WTC11 (cell line): ENCODE data around the gene AFF3. TPM values are rescaled to one million over a fixed set of nuclear protein-coding genes. Genes with fewer than 3 reads are reported as not detected.

ENCODE experiments used
- ATAC-seq: fragments of 200-7000 bp; cut with Tn5 transposase; 2 replicates; pipeline ENCODE4 v1.10.0; 2021; ENCODE audit warnings: mild to moderate bottlenecking, moderate library complexity
- CTCF ChIA-PET: fragments of 300-600 bp; sonication (Branson Sonifier 250); formaldehyde crosslinking; loops from one replicate; lab custom pipeline; 2021; ENCODE audit warnings: antibody characterized with exemption; lab: Charles Lee
- POLR2A ChIA-PET: fragments of 350-600 bp; sonication (Branson Sonifier 250); formaldehyde crosslinking; loops from one replicate; lab custom pipeline; 2021; ENCODE audit warnings: antibody characterized with exemption; lab: Charles Lee
- DNase-seq: peaks from one replicate; pipeline ENCODE4 v3.0.0; 2021; ENCODE audit warnings: low spot score
- H3K27ac Mint-ChIP-seq: 2 replicates; pipeline ENCODE4 v1.8.0; 2021; ENCODE audit warnings: mixed read lengths
- H3K27me3 Mint-ChIP-seq: 2 replicates; pipeline ENCODE4 v1.8.0; 2021; ENCODE audit warnings: low read depth, mild to moderate bottlenecking, moderate library complexity, mixed read lengths
- H3K36me3 Mint-ChIP-seq: 2 replicates; pipeline ENCODE4 v1.8.0; 2021; ENCODE audit warnings: mixed read lengths
- H3K4me1 Mint-ChIP-seq: 2 replicates; pipeline ENCODE4 v1.8.0; 2022; ENCODE audit warnings: mixed read lengths
- H3K4me3 Mint-ChIP-seq: 2 replicates; pipeline ENCODE4 v1.8.0; 2021; ENCODE audit warnings: mild to moderate bottlenecking, moderate library complexity, mixed read lengths
- H3K9me3 Mint-ChIP-seq: 2 replicates; pipeline ENCODE4 v1.8.0; 2021; ENCODE audit warnings: mixed read lengths
- E2F1 ChIP-seq: sonication (generic); formaldehyde crosslinking; IDR thresholded peaks from 2 replicates; pipeline ENCODE4 v1.8.0; 2022; ENCODE audit warnings: mild to moderate bottlenecking, missing genetic modification reagents
- FOXJ3 ChIP-seq: sonication (generic); formaldehyde crosslinking; IDR thresholded peaks from 2 replicates; pipeline ENCODE4 v1.9.0; 2021; ENCODE audit warnings: missing genetic modification reagents, mild to moderate bottlenecking, borderline replicate concordance
- GABPB1 ChIP-seq: sonication (generic); formaldehyde crosslinking; IDR thresholded peaks from 2 replicates; pipeline ENCODE4 v1.8.1; 2023; ENCODE audit warnings: mild to moderate bottlenecking, missing genetic modification reagents
- MLX ChIP-seq: sonication (generic); formaldehyde crosslinking; IDR thresholded peaks from 2 replicates; pipeline ENCODE4 v1.8.1; 2023; ENCODE audit warnings: mild to moderate bottlenecking, missing genetic modification reagents, moderate library complexity
- NR2C2 ChIP-seq: sonication (generic); formaldehyde crosslinking; IDR thresholded peaks from 2 replicates; pipeline ENCODE4 v1.8.0; 2022; ENCODE audit warnings: mild to moderate bottlenecking, missing genetic modification reagents
- NR3C1 ChIP-seq: sonication (generic); formaldehyde crosslinking; conservative IDR thresholded peaks from 2 replicates; pipeline ENCODE4 v1.8.1; 2023; ENCODE audit warnings: low read depth, mild to moderate bottlenecking, missing genetic modification reagents
- PRDM15 ChIP-seq: sonication (generic); formaldehyde crosslinking; IDR thresholded peaks from 2 replicates; pipeline ENCODE4 v1.8.0; 2022; ENCODE audit warnings: missing genetic modification reagents
- SOX15 ChIP-seq: fragments of 250-450 bp; sonication (Bioruptor Pico); IDR thresholded peaks from 2 replicates; pipeline ENCODE4 v1.9.0; 2021; ENCODE audit warnings: mild to moderate bottlenecking
- TP53 ChIP-seq: sonication (generic); formaldehyde crosslinking; IDR thresholded peaks from 2 replicates; pipeline ENCODE4 v1.8.1; 2023; ENCODE audit warnings: mild to moderate bottlenecking, missing genetic modification reagents
- ZNF121 ChIP-seq: sonication (generic); formaldehyde crosslinking; IDR thresholded peaks from 2 replicates; pipeline ENCODE4 v1.8.0; 2023; ENCODE audit warnings: missing genetic modification reagents
- ZNF232 ChIP-seq: sonication (generic); formaldehyde crosslinking; IDR thresholded peaks from 2 replicates; pipeline ENCODE4 v1.8.0; 2022; ENCODE audit warnings: mild to moderate bottlenecking, missing genetic modification reagents
- ZNF416 ChIP-seq: fragments of 250-450 bp; sonication (Bioruptor Pico); IDR thresholded peaks from 2 replicates; pipeline ENCODE4 v1.9.0; 2021; ENCODE audit warnings: mild to moderate bottlenecking, inconsistent platforms
- ZNF671 ChIP-seq: fragments of 250-450 bp; sonication (Bioruptor Pico); IDR thresholded peaks from 2 replicates; pipeline ENCODE4 v1.8.0; 2021; ENCODE audit warnings: mild to moderate bottlenecking
- total RNA-seq: library from RNA; stranded (reverse); gene quantifications from 3 replicates; pipeline ENCODE4 v1.2.3, GENCODE V29; 2021
- TF ChIP-seq, protein P1 (sequence below): sonication (generic); formaldehyde crosslinking; IDR thresholded peaks from 2 replicates; pipeline ENCODE4 v1.8.1; 2023; ENCODE audit warnings: mild to moderate bottlenecking, missing genetic modification reagents
- TF ChIP-seq, protein P2 (sequence below): sonication (generic); formaldehyde crosslinking; IDR thresholded peaks from 2 replicates; pipeline ENCODE4 v1.8.0; 2022; ENCODE audit warnings: mild to moderate bottlenecking, missing genetic modification reagents

Gene AFF3
- total RNA-seq, 1 experiment from 2014 or later: 1.2 TPM

DNA sequence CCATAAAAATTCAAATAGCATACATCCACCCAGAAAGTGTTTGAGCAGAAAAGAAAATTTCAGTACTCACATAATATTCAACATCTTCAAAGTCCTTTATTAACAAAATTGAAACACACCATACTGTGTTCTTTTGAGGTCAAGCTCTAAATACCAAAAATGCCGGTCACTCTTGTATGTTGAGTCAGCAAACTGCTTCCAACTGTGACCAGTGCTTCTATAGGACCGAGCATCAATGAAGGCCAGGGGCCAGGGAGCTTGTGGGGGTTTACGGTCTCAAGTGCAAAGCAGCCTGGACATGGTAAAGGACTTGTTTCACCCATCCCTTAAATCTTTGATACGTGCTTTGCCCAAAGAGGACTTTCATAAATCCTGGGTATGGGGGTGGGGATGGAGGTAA is 539.9 kb downstream of the AFF3 start:
- H3K27me3 Mint-ChIP-seq: no peaks in the 10 kb centered on the region
- POLR2A ChIA-PET: no interaction called here
- H3K27ac Mint-ChIP-seq: no peak overlapping the region
- H3K4me1 Mint-ChIP-seq: 0 out of 2 replicates have a peak, but pooled peaks cover 6% of the 10 kb centered on the region
- DNase-seq (no peak), ATAC-seq (no peak)
- TF ChIP-seq PRDM15 (CRISPR knock-in tag): no peak
- TF ChIP-seq MLX (CRISPR knock-in tag): no peak
- no peak for TF ChIP-seq SOX15 (CRISPR knock-in tag)
- no peak for TF ChIP-seq TP53 (CRISPR knock-in tag)
- H3K4me3 Mint-ChIP-seq: no peak overlapping the region
- no peaks in the 10 kb centered on the region for H3K9me3 Mint-ChIP-seq
- H3K36me3 Mint-ChIP-seq: no peaks in the 10 kb centered on the region
- CTCF ChIA-PET: interaction anchor here (1.0 to 1.7 kb wide), 3 partner anchors 13 to 660 kb away, joined by 3 to 7 read pairs (median 4); no protein-coding TSS in a partner anchor

DNA sequence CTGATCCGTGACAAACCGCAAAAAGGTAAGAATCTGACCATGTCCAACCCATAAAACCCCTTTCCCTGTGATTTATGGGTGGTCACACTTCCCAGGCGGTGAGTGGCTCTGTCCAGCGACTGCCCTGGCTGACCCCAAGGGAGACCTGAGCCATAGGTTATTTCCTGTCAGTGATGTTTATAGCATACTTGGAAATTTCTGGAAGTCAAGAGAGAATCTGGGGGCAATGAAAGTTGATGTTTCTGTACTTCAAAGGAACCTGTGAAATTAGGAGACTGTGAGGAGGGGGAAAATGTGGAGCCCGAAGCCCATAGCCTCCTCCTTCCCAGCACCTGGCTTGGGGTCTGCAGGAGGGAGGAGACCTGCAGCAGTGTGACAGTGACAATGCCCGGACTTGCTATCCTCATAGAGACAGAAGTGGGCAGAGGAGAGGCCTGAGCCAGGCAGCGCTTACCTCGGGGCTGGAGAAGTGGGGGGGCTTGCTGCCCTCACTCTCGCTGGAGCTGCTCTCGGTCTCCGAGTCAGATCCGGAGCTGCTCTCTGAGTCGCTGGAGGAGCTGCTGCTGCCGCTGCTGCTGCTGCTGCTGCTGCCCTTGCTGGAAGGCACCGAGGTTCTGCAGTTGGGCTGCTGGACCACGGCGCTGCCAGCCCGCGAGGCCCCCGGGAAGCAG is 541.3 kb downstream of the AFF3 start:
- Mint-ChIP-seq H3K9me3 (no peaks in the 10 kb centered on the region), H3K4me3 (no peak overlapping the region), H3K27ac (no peak overlapping the region), H3K27me3 (no peaks in the 10 kb centered on the region), H3K36me3 (no peaks in the 10 kb centered on the region), H3K4me1 (0 out of 2 replicates have a peak, but pooled peaks cover 6% of the 10 kb centered on the region)
- no peak for TF ChIP-seq GABPB1 (CRISPR knock-in tag)
- no peak for TF ChIP-seq ZNF121 (CRISPR knock-in tag)
- TF ChIP-seq ZNF671 (CRISPR knock-in tag): no peak
- TF ChIP-seq, protein P1, sequence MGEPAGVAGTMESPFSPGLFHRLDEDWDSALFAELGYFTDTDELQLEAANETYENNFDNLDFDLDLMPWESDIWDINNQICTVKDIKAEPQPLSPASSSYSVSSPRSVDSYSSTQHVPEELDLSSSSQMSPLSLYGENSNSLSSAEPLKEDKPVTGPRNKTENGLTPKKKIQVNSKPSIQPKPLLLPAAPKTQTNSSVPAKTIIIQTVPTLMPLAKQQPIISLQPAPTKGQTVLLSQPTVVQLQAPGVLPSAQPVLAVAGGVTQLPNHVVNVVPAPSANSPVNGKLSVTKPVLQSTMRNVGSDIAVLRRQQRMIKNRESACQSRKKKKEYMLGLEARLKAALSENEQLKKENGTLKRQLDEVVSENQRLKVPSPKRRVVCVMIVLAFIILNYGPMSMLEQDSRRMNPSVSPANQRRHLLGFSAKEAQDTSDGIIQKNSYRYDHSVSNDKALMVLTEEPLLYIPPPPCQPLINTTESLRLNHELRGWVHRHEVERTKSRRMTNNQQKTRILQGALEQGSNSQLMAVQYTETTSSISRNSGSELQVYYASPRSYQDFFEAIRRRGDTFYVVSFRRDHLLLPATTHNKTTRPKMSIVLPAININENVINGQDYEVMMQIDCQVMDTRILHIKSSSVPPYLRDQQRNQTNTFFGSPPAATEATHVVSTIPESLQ (CRISPR knock-in tag): no peak
- no peak for TF ChIP-seq NR2C2 (CRISPR knock-in tag)
- TF ChIP-seq TP53 (CRISPR knock-in tag): no peak
- no peak for TF ChIP-seq E2F1 (CRISPR knock-in tag)
- TF ChIP-seq, protein P2, sequence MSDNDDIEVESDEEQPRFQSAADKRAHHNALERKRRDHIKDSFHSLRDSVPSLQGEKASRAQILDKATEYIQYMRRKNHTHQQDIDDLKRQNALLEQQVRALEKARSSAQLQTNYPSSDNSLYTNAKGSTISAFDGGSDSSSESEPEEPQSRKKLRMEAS (CRISPR knock-in tag): no peak
- no peak for TF ChIP-seq ZNF232 (CRISPR knock-in tag)
- no peak for TF ChIP-seq FOXJ3 (CRISPR knock-in tag)
- no peak for TF ChIP-seq ZNF416 (CRISPR knock-in tag)
- ATAC-seq (peak; percentile 34; the same call in 1 of the 2 replicates), DNase-seq (no peak)
- POLR2A ChIA-PET: no interaction called here
- CTCF ChIA-PET: interaction anchor here (0.8 to 1.7 kb wide), 2 partner anchors 42 to 662 kb away, joined by 3 to 7 read pairs; no protein-coding TSS in a partner anchor

DNA sequence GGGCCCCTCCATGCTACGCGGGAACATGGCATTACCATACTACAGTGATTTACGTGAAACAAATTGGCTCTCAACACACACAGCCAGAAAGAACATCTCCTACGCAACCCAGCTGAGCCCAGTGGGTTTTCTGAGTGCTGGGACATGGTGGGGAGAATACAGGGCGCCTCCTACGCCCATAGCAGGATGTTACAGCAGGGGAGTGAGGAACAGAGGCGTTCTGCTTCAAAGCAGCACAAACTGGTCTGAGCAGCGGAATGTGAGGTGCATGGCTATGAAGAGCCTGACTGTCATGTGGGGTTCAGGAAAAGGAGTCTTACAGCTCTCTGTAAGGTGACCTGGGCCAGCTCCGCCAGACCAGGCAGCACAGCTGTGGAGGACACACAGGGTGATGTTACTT is 543.9 kb downstream of the AFF3 start:
- CTCF ChIA-PET: interaction anchor here (1.2 to 3.4 kb wide), 6 partner anchors 10 to 662 kb away, joined by 3 to 15 read pairs (median 5); no protein-coding TSS in a partner anchor
- peak; percentile 88 for ATAC-seq
- Mint-ChIP-seq H3K4me3 (no peak overlapping the region), H3K9me3 (no peaks in the 10 kb centered on the region), H3K27ac (no peak overlapping the region), H3K27me3 (no peaks in the 10 kb centered on the region), H3K4me1 (0 out of 2 replicates have a peak, but pooled peaks cover 6% of the 10 kb centered on the region), H3K36me3 (no peaks in the 10 kb centered on the region)
- POLR2A ChIA-PET: no interaction called here
- TF ChIP-seq NR3C1: no peak
- peak; percentile 43 for DNase-seq
